Activated naive CD8-positive, alpha-beta T cell treated with anti-CD3 and anti-CD28 coated beads, Interleukin-2, amount 50 U/mL, for 24 hours (primary cell): ENCODE data around the gene CAPN5.

ENCODE experiments used
- ATAC-seq: fragments of 150-1000 bp; cut with Tn5 transposase; one replicate; pipeline ENCODE4 v1.10.0; 2021
- DNase-seq: peaks from one replicate; pipeline ENCODE4 v3.0.0; 2021
- H3K27ac Mint-ChIP-seq: one replicate; pipeline ENCODE4 v1.8.0; 2021; ENCODE audit warnings: mild to moderate bottlenecking, mixed read lengths
- H3K27me3 Mint-ChIP-seq: one replicate; pipeline ENCODE4 v1.8.0; 2021; ENCODE audit warnings: mixed read lengths
- H3K36me3 Mint-ChIP-seq: one replicate; pipeline ENCODE4 v1.8.0; 2021; ENCODE audit warnings: low read depth, mixed read lengths
- H3K4me1 Mint-ChIP-seq: one replicate; pipeline ENCODE4 v1.8.0; 2021; ENCODE audit warnings: mixed read lengths
- H3K4me3 Mint-ChIP-seq: one replicate; pipeline ENCODE4 v1.8.0; 2021; ENCODE audit warnings: mild to moderate bottlenecking, moderate library complexity, mixed read lengths
- H3K9me3 Mint-ChIP-seq: one replicate; pipeline ENCODE4 v1.8.0; 2021; ENCODE audit warnings: mixed read lengths

The CAPN5 gene

GRCh38 chr11:77138106-77138649, 71.4 kb downstream of the CAPN5 start:
- Mint-ChIP-seq H3K27ac (no peak overlapping the region), H3K9me3 (no peaks in the 10 kb centered on the region), H3K4me1 (peaks cover 23% of the 10 kb centered on the region), H3K27me3 (peaks cover 23% of the 10 kb centered on the region), H3K4me3 (no peak overlapping the region), H3K36me3 (no peaks in the 10 kb centered on the region)
- no peak for DNase-seq
- no peak for ATAC-seq

GRCh38 chr11:77139201-77139600, 72.4 kb downstream of the CAPN5 start:
- DNase-seq (no peak), ATAC-seq (no peak)
- Mint-ChIP-seq H3K27ac (no peak overlapping the region), H3K36me3 (no peaks in the 10 kb centered on the region), H3K27me3 (peaks cover 23% of the 10 kb centered on the region), H3K4me3 (no peak overlapping the region), H3K9me3 (no peaks in the 10 kb centered on the region), H3K4me1 (peaks cover 23% of the 10 kb centered on the region)

DNA sequence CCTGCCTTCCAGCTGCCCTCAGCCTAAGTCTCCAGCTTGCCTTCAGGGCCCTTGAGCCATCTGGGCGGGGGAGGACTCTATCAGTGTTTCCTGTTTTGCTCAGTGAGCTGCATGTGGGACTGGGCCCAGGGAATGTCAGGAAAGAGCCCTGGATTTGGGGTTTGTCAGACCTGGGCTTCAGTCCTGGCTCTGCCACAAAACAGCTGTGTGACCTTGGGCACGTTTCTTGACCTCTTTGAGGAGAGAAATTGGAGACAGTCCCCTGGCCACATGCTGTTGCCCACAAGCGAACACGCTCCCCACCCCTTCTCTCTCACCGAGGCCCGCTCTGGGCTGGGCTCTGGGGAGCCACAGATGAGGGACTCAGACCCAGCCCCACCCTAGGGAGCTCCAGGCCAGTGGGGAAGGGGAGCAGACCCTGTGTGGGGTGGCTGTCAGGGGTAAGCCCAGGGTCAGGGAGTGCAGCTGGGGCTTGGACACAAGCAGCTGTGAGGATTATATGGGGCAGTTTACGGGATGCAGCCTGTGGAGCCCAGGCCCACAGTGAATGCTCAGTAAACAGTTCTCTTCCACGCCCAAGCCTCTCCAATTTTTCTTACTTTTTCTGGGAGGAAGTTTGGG, 73.6 kb downstream of the CAPN5 start:
- H3K27me3 Mint-ChIP-seq: peaks cover 23% of the 10 kb centered on the region
- no peaks in the 10 kb centered on the region for H3K9me3 Mint-ChIP-seq
- no peak for DNase-seq
- H3K4me3 Mint-ChIP-seq: no peak overlapping the region
- peaks cover 23% of the 10 kb centered on the region for H3K4me1 Mint-ChIP-seq
- H3K27ac Mint-ChIP-seq: no peak overlapping the region
- no peak for ATAC-seq
- H3K36me3 Mint-ChIP-seq: no peaks in the 10 kb centered on the region

DNA sequence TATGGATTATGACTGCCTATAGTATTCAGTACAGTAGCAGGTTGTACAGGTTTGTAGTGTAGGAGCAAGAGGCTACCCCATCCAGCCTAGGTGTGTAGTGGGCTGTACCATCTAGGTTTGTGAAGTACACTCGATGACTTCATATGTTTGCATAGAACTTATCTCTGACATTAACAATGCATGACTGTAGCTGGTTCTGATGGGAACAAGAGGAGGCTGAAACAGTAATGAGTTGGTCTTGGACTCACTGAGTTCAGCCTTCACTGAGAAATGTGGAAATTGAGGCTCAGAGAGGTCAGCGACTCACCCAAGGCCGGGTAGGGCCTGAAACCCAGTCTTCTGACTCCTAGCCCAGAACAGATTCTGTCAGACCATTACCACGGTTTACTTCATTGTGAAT, 74.3 kb downstream of the CAPN5 start:
- Mint-ChIP-seq H3K4me1 (peaks cover 20% of the 10 kb centered on the region), H3K9me3 (no peaks in the 10 kb centered on the region), H3K27me3 (peaks cover 23% of the 10 kb centered on the region), H3K27ac (no peak overlapping the region), H3K4me3 (no peak overlapping the region), H3K36me3 (no peaks in the 10 kb centered on the region)
- no peak for DNase-seq
- peak; percentile 70 for ATAC-seq

- ATAC-seq (no peak), DNase-seq (no peak)
- Mint-ChIP-seq H3K27ac (no peak overlapping the region), H3K36me3 (no peaks in the 10 kb centered on the region), H3K9me3 (no peaks in the 10 kb centered on the region), H3K27me3 (peaks cover 23% of the 10 kb centered on the region), H3K4me1 (peaks cover 15% of the 10 kb centered on the region), H3K4me3 (no peak overlapping the region)
Observed at GRCh38 chr11:77141475-77141874, 74.7 kb downstream of the CAPN5 start.

DNA sequence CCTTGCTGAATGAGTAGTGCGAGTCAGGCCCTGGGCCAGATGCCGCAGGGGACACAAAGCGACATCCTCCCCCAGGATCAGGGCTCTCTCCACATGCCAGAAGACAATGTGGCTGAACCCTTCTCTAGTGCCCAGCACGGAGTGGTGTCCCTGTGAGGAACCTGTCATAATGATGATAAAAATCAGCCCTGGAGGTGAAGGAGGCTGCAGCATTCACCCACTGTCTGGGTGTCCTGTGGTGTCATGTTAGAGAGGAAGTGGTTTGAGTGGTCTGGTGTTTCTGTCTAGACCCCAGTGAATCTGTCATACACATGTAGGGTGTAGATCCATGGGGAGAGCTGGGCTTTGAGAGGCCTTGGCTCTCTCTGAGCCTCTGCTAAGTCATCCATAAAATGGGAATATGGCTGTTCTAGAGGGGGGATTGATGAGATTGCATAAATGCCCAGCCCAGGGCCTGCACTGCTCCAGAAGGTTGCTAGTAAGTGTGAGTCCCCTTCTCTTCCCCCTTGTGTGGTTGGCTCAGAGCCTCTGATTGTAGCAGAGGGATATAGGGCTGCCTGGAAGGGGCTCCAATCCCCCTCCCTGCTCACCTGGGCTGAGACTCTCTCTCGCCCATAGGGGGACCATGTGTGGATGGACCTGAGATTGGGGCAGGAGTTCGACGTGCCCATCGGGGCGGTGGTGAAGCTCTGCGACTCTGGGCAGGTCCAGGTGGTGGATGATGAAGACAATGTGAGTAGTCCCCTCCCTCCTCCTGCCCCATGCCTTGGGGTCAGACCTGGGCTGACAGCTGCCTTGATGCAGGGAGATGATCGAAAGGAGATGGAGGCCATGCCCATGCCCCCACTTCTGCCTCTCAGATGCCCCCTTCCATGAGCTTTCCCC, 75.6 kb downstream of the CAPN5 start:
- Mint-ChIP-seq H3K27ac (no peak overlapping the region), H3K4me3 (no peak overlapping the region)

GRCh38 chr11:77143405-77144020, 76.7 kb downstream of the CAPN5 start:
- H3K4me3 Mint-ChIP-seq: no peak overlapping the region
- peaks cover 13% of the 10 kb centered on the region for H3K27me3 Mint-ChIP-seq
- H3K4me1 Mint-ChIP-seq: peaks cover 25% of the 10 kb centered on the region
- no peaks in the 10 kb centered on the region for H3K9me3 Mint-ChIP-seq
- H3K27ac Mint-ChIP-seq: no peak overlapping the region
- H3K36me3 Mint-ChIP-seq: no peaks in the 10 kb centered on the region
- ATAC-seq: no peak
- no peak for DNase-seq

More for the DNA sequence above, 75.6 kb downstream of the CAPN5 start:
- Mint-ChIP-seq H3K9me3 (no peaks in the 10 kb centered on the region), H3K27me3 (peaks cover 16% of the 10 kb centered on the region), H3K36me3 (no peaks in the 10 kb centered on the region), H3K4me1 (peaks cover 15% of the 10 kb centered on the region)
- ATAC-seq: peak; percentile 63
- no peak for DNase-seq

GRCh38 chr11:77144196-77144856, 77.6 kb downstream of the CAPN5 start:
- Mint-ChIP-seq H3K9me3 (no peaks in the 10 kb centered on the region), H3K4me3 (no peak overlapping the region), H3K36me3 (no peaks in the 10 kb centered on the region), H3K27ac (no peak overlapping the region), H3K4me1 (peaks cover 27% of the 10 kb centered on the region), H3K27me3 (peaks cover 6% of the 10 kb centered on the region)
- no peak for ATAC-seq
- no peak for DNase-seq

DNA sequence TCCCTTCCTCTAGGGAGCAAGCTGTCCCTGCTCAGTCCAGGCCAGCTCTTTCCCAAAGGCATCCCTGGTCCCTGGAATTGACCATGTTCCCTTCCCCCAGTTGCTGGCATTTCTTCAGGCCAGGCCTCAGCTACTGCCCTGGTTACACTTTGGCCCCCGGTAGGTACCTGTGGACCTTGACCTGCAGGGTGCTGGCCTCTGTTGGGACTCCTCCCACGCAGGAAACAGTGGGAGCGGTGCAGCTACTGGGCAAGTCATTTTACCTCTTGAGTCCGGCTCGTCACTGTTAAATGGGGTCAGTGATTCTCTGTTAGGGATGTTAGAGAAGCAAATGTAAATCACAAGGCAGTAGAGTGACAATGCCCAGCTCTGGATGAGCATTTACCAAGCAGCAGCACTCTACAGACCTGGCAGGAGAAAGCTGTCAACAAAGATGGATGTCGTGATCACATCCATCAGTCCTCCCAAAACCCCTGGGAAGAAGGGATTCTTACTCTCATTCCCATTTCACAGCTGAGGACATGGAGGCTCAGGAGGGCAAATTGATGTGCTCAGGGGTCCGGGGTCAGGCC, 78.2 kb downstream of the CAPN5 start:
- ATAC-seq: no peak
- no peak overlapping the region for H3K4me3 Mint-ChIP-seq

GRCh38 chr11:77146261-77147035, 79.7 kb downstream of the CAPN5 start:
- Mint-ChIP-seq H3K36me3 (no peaks in the 10 kb centered on the region), H3K9me3 (no peaks in the 10 kb centered on the region), H3K27ac (no peak overlapping the region), H3K4me1 (peaks cover 30% of the 10 kb centered on the region), H3K4me3 (no peak overlapping the region), H3K27me3 (no peaks in the 10 kb centered on the region)
- DNase-seq: no peak
- ATAC-seq: no peak

More for the DNA sequence above, 78.2 kb downstream of the CAPN5 start:
- Mint-ChIP-seq H3K27ac (no peak overlapping the region), H3K36me3 (no peaks in the 10 kb centered on the region), H3K9me3 (no peaks in the 10 kb centered on the region), H3K27me3 (no peaks in the 10 kb centered on the region), H3K4me1 (peaks cover 27% of the 10 kb centered on the region)
- DNase-seq: no peak

GRCh38 chr11:77147036-77147315, 80.2 kb downstream of the CAPN5 start:
- Mint-ChIP-seq H3K27ac (no peak overlapping the region), H3K4me3 (no peak overlapping the region), H3K4me1 (peaks cover 31% of the 10 kb centered on the region), H3K9me3 (no peaks in the 10 kb centered on the region), H3K36me3 (no peaks in the 10 kb centered on the region), H3K27me3 (peaks cover 2% of the 10 kb centered on the region)
- DNase-seq (no peak), ATAC-seq (no peak)

DNA sequence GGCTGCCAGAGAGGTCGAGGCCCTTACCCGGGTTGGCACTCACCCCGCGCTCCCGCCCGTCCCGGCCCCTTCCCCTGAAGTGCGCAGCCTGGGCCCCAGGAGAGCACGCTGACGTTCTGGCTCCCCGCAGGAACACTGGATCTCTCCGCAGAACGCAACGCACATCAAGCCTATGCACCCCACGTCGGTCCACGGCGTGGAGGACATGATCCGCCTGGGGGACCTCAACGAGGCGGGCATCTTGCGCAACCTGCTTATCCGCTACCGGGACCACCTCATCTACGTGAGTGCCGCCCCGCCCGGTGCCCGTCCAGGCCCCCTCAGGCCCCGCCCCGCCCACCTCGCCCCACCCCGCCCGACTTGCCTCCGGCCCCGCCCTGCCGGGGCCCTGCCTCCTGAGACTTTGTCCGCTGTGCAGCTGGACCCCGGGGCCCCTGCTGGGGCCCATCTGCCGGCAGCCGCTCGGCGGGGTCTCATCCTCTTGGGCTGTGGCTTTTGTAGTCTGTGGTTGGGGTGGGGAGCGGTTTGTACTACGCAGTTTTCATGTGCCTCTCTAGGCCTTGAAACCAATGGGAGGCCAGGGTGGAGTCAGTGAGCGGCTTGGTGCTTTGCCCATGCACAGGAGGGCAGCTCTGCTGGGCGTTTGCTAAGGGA, 81.0 kb downstream of the CAPN5 start:
- ATAC-seq (peak; percentile 17), DNase-seq (peak; percentile 44)
- Mint-ChIP-seq H3K4me1 (peaks cover 33% of the 10 kb centered on the region), H3K36me3 (peaks cover 3% of the 10 kb centered on the region), H3K27ac (no peak overlapping the region), H3K27me3 (peaks cover 5% of the 10 kb centered on the region), H3K9me3 (no peaks in the 10 kb centered on the region), H3K4me3 (peak overlapping the region; percentile 45)

DNA sequence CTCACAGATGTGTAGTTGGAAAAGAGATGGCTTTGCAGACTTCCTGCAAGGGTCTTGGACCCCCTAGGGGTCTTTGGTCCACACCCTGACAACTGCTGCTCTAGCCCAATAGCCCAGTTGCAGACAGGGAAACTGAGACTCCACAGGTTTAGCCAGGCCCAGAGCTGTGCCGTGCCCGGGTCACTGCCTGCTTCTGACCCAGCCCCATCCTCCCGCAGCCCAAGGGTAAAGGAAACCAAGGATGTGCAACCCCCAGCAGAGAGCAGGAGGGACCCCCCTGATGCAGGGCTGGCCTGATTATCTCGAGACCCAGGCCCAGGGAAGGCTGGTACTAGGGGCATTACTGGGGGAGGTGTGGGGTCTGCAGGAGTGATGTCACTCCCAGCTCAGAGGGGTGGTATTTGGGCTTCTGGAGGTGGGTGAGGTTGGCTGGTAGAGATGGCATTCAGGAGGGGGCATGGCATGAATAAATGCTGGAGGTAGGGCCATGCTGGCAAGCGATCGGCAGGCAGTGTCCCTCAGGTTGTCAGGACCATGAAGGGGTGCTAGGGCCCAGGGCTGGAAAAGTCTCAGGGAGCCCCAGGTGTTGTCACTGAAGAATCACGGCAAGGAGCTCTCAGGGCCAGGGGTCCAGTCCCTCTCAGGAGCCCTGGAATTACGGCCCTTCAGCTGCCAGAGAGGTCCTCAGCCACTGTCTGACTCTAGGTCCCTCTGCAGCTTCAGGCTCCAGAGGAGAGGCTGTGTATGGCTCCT, 82.4 kb downstream of the CAPN5 start:
- H3K36me3 Mint-ChIP-seq: peaks cover 3% of the 10 kb centered on the region

More for the DNA sequence above, 82.4 kb downstream of the CAPN5 start:
- ATAC-seq (no peak), DNase-seq (no peak)
- H3K27ac Mint-ChIP-seq: no peak overlapping the region
- peaks cover 44% of the 10 kb centered on the region for H3K4me1 Mint-ChIP-seq
- H3K4me3 Mint-ChIP-seq: no peak overlapping the region
- H3K9me3 Mint-ChIP-seq: no peaks in the 10 kb centered on the region
- H3K27me3 Mint-ChIP-seq: peaks cover 5% of the 10 kb centered on the region
